Middle frontal gyrus (tissue), 1 donor: Measurements from ENCODE around the gene AGBL2.
"Not testable (repeated sequence)": the region's sequence is repeated elsewhere in the genome, so short reads cannot be mapped to it uniquely, and the experiment has no call there.

ENCODE experiments used
- DNase-seq: peaks from one replicate; pipeline ENCODE4 v3.0.0-alpha.2; 2015; ENCODE audit warnings: low spot score; ENCODE audit errors: extremely low spot score

Gene AGBL2

DNA sequence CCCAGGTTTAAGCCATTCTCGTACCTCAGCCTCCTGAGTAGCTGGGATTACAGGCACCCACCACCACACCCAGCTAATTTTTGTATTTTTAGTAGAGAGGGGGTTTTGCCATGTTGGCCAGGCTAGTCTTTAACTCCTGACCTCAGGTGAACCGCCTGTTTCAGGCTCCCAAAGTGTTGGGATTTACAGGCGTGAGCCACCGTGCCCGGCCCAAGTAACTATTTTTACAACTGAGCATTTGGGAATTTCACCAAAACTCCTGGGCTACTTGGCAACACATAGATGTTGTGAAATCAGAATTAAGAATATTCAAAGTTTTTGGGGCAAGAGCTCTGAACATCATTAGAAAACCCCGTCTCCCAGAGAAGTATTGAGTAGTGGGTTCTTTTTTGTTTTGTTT lies 74.7 kb downstream of the AGBL2 start:
- not testable (repeated sequence) for DNase-seq

DNA sequence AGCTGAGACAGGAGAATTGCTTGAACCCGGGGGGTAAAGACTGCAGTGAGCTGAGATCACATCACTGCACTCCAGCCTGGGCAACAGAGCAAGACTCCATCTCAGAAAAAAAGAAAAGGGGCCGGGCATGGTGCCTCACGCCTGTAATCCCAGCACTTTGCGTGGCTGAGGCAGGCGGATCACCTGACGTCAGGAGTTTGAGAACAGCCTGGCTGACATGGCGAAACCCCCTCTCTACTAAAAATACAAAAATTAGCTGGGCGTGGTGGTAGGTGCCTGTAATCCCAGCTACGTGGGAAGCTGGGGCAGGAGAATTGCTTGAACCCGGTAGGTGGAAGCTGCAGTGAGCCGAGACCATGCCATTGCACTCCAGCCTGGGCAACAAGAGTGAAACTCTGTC lies 78.8 kb downstream of the AGBL2 start:
- DNase-seq, result not testable (repeated sequence)

DNA sequence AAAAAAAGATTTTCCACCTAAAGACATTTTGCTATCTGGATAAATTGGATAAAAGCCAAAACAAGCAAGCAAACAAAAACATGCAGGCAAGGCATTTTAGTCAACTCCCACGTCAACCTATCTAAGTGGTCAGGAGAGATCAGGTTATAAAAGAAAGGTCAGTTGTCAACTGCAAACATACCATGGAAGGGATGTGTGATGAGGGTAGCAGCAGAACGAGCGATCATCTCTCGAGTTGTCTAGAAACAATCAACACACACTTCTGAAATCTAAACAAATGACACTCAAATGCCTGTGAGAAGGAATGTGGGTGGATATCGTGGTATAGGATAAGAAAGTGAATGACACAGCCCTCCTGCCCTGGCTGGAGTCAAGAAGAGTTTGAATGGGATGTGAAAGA lies 83.7 kb downstream of the AGBL2 start:
- DNase-seq, result no peak

DNA sequence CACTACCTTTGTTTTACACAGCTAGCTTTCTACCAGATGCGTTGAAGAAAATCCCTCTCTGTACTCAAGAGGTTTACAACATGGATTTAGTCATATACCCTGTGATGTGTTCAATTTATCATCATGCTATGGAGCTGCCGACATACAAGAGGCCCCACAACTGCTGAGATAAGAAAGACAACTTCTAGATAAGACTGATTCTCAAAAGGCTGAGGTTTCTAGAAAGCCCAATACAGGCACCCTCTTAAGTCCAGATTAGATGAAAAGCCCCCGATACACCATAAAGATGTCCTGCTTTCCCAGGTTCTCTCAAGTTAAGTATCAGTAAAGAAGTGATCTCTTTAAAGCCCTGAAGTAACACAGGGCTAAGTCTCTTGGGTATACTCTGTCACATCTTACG lies 87.1 kb downstream of the AGBL2 start:
- DNase-seq, result no peak

DNA sequence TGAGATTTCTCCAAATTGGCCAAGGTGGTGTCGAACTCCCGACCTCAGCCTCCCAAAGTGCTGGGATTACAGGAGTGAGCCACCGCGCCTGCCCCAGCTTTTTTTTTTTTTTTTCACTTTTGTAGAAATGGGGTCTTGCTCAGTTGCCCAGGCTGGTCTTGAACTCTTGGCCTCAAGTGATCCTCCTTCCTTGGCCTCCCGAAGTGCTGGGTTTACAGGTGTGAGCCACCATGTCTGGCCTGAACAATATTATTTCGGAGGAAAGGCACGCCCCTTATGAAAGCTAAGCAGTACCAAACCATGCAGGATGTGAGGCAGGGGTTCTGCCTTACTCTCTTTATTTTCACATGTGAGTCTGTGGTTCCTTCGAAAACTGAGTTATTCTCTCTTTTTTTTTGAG lies 88.9 kb downstream of the AGBL2 start:
- DNase-seq, result no peak

DNA sequence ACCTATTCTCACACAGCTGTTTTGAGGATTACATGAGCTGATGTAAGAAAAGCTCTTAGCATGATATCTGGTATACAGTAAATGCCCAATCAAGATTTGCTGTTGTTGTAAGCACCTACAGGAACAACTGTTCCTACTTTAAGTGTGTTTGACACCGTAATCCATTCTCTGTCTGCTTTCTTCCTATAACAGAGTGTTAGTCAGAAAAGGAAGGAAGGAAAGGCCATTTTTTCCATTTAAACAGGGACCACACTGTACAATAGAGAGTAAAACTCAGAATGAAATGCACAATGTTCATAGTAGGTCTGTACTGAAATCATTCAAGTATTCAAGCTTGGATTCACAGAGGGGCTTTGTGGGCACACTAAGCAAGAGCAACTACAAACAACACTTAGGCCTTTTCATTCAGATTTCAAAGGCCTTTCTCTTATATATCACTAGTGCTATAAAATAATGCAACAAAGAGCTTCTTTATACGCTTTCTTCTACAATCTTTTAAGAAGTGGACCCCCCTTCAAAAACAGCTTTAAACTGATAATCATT lies 94.3 kb downstream of the AGBL2 start:
- no peak for DNase-seq

DNA sequence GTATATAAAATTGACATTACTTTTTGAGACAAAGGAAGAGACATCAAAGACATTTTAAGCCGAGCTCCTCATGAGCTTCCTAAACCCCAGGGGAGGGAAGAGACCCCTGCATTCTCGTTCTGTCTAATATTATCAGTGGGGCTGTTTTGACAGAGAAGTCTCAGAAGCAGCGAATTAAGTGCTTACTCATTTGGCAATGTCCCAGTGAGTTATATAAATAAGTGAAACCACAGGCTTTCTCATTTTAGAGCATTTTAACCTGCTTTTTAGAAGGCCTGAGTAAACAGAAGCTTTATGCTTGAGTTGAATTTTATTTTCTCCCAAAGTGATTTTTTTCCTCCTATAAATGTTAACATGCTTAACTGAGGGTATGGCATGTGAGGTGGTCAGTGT lies 97.8 kb downstream of the AGBL2 start:
- DNase-seq, result no peak

DNA sequence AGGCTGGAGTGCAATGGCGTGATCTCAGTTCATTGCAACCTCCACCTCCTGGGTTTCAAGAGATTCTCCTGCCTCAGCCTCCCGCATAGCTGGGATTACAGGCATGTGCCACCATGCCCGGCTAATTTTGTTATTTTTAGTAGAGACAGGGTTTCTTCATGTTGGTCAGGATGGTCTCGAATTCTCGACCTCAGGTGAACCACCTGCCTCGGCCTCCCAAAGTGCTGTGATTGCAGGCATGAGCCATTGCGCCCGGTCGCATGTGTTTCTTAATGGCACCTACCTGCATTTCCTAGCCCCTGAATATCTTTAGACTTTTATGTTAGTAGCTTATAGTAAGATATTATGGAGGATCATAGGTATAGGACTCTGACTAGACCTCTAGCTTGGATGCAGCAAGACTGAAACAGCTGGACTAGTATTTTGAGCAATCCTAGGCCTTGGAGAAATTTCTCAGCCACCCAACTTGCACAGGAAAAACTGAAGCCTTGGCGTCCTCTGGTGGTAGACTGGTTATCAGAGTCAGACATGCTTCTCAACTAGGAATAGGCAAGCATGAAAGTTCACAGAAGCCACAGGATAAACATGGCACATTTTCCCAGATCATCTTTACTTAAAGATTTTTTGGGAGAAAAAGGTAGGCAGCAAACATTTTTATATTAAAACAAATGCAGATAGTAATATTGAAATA lies 98.3 kb downstream of the AGBL2 start:
- DNase-seq, result no peak

DNA sequence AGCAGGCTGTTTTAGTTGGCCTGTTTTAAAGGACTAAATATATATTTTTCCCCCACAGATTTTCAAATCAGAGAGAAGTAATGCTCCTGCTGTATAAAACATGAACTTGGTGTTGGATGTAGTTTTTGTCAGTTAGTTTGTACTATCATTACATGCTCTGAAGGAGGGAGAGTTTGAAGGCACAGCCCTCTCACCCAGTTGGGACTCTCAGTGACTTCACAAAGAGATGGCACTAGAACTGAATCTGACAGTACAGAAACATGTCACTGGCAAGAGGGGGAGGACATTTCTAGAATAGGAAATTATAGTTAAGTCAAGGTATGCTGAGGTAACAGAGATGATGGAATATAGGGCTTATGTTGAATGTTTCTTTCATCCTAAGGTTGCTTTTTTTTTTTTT lies 99.9 kb downstream of the AGBL2 start:
- no peak for DNase-seq

DNA sequence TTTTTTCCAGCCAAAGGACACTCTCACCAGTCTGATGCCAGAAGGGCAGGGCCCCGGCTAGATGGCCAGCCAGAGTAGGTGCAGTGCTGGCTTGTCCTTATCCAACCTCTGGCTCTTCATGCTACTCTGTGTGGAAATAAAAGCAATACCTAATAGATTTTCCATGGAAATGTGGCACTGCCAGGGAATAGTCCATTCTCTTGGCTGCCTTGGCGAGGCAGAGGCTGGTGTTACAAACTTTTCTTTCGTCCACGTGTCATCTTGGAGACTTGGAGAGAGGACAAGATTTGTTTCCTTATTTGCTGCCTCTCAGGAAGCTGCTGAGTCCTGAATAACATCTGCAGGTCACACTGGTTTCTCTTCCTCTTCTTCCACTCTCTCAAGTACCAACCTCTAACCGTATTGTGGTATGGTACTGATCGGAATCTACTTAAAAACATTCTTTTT lies 103.8 kb downstream of the AGBL2 start:
- no peak for DNase-seq

DNA sequence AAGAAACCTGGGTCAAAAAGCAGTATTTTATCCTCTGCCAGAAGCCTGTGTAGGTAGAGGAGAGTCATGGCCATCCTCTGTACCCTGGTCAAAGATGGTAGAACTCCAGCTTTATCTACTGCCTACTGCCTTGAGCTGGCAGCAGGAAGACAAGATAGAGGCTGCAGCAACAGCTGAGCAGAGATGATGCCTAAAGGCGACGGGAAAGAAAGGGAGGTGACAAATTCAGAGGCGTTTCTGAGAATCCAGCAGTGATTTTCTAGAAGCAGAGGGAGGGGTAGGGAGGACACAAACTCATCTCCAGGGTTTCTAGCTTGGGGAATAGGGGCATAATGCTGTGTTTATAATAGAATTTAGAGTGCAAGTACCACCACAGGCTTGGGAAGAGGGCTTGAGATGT lies 105.5 kb downstream of the AGBL2 start:
- no peak for DNase-seq
